Stimulated activated CD8-positive, alpha-beta memory T cell treated with anti-CD3 and anti-CD28 coated beads, Interleukin-15, amount 100 ng/mL, for 4 hours (primary cell): ENCODE data around the gene AP2A2.

ENCODE experiments used
- DNase-seq, 2 donors: peaks; one replicate each; pipeline ENCODE4 v3.0.0-alpha.2; 2020; ENCODE audit warnings: low read depth in 2 of 2

Gene AP2A2

GRCh38 chr11:1029051-1029450 lies 103.4 kb downstream of the AP2A2 start:
- no peak for DNase-seq

DNA sequence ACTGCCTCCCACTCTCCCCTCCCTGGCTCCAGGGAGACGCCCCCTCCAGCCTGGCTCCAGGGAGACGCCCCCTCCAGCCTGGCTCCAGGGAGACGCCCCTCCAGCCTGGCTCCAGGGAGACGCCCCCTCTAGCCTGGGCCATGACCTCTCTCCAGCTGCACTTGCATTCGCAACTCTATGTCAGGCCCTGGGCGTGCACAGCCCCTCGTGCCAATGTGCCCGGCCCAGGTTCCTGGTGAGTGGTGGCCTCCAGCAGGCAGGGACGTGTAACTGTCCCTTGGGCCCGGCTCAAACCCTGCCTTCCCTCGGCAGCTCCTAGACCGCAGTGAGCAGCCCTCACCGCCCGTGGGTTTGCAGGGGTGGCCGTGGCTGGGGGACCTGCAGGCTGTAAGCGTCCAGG lies 104.0 kb downstream of the AP2A2 start:
- DNase-seq = no peak

GRCh38 chr11:1030086-1030485 lies 104.4 kb downstream of the AP2A2 start:
- DNase-seq = no peak

DNA sequence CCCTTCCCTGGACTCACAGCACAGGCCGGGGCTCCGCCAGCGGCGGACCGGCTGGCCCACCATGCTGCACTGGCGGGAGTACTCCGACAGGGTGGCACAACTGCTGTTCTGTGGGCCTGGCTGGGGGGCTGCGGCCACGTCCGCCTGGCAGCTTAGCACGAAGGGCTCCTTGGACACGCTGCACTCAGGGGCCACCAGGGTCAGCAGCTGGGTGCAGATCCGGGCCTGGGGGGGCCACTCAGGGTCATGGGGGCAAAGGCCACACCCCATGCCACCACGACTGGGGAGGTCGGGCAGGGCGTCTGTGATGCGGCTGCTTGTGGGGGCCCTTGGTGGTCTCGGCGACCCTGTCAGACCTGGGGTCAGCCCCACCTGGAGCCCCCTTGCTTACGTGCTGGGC lies 104.9 kb downstream of the AP2A2 start:
- no peak for DNase-seq

DNA sequence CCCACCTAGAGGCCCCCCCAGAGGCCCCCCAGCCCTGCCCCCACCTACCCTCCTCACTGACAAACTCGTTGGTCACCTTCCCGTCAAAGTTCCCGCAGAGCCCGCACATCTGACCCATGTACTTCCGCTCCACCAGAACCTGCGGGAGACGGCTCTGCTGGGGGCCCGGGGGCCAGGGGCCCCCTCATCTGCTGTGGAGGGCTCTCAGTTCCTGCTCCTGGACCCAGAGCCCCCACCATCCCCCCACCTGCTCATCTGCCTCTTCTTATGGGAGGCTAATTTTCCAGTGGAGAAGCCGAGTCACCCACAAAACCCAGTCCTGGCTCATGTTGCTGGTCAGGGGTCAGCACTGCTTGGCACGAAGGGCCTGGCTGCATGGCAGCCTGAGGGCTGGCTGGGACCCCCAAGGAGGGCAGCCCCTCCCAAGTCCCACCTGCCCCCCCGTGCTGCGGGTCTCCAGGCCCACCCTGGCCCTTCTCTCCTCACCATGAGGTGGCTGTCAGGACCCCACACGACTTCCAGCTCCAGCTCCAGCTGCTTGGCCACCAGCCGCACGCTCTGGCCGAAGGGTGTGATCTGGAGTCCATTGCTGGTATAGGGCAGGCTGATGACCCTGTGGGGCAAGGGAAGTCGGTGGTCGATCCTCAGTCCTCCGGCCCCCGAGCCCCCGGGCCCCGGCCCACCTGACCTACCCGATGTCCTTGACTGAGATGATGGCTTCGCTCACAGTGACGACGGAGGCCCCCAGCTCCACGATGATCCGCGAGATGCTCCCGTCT lies 105.6 kb downstream of the AP2A2 start:
- DNase-seq = no peak

DNA sequence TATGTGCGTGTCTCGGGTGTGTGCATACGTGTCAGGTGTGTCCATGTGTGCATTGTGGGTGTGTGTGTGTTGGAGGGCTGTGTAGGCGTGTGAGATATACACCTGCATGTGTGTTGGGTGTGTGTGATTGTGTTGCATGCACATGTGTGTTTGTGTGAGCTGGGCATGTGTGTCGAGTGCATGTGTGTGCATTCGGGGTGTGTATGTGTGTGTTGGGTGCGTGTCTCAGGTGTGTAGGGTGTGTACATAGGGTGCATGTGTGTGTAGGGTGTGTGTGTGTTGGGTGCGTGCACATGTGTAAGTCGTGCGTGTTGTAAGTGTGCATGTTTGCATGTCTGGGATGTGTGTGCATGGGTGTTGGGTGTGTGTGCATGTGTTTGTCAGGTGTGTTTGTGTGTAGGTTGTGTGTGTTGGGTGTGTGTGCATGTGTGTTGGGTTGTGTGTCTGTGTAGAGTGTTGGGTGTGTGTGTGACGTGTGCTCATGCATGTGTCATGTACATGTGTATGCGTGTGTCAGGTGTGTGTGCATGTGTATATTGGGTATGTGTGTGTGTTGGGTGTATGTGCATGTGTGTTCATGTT lies 106.7 kb downstream of the AP2A2 start:
- no peak for DNase-seq

- DNase-seq = no peak
These were observed 107.5 kb downstream of the AP2A2 start for GRCh38 chr11:1033016-1033798.

GRCh38 chr11:1034001-1034400 lies 108.3 kb downstream of the AP2A2 start:
- no peak for DNase-seq

- DNase-seq = no peak
These were observed 109.0 kb downstream of the AP2A2 start for GRCh38 chr11:1034456-1035295.

GRCh38 chr11:1035577-1036283 lies 110.1 kb downstream of the AP2A2 start:
- no peak for DNase-seq

DNA sequence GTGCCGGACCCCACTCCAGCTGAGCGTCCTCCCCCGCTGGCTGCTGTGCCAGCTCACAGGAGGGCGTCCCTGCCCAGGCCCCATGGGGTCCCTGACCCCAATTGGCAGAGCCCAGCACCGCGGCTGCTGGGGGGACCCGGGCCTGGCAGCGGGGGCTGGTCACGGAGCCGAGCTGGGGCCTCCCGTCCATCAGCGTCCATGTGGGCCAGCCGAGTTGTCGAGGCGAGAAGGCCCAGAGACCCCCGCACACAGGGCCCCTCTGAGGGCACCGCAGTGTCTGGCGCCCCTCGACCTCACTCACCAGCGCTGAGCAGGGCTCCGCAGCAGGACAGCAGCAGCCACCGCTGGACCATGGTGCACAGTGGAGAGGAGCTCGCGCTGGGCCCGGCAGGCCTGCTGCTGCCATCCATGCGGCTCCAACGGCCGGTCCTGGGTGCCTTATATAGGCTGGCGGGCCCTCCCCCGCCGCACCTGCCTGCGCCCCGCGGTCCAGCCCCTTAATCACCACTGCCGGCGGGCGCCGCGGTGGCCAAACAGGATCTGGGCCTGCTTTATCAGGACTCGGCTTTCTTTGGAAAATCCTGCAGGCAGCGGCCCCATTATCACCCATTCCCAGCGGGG lies 110.7 kb downstream of the AP2A2 start, which contains the start of gene MUC6:
Gene MUC6, minus strand, starts transcription at position 416 of the 621 bp plus-strand sequence. Its CDS starts 63 bp downstream, at position 353.
- DNase-seq = no peak

GRCh38 chr11:1036931-1037330 lies 111.3 kb downstream of the AP2A2 start:
- DNase-seq = no peak

DNA sequence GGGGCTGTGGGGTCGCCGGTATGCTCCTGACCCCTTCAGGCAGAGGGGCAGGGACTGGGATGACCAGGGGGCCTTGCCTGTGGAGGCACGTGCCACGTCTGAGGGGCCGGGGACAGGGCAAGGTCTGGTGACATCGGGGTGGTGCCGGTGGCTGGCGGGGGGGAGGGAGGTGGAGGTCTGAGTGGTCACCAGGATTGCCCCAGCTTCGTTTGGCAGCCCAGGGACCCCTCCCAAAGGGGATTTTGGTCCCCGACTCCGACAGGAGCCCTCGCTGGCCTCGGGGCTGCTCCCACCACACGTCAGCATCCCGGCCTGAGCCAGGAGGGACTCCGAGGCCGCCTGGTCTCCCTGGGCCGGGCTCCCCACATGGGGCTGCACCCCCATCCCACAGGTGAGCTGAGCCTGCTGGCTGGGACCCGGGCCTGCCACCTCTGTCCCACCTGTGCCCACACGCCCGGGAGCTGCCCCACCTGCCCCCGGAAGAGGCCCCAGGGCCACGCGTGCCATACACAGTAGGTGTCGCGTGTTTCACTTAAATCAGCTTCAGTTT lies 111.9 kb downstream of the AP2A2 start:
- no peak for DNase-seq

DNA sequence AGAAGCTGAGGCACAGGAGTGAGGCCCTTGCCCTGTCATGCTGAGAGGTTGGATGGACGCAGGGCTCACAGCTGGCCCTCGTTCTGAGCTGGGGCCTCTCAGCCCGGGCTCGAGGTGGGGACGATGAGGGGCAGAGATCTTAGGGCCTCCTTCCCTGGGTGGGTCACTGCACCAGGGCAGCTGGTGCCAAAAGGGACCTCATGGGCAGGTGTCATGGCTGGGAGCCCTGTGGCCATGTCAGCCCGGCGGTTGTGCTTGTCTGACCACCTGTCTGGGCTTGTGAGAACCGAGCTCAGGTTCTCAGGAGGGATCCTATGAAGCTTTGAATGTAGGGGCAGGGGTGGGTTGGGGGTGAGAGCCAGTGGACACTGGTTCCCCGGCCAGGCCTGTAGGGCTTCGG lies 112.7 kb downstream of the AP2A2 start:
- no peak for DNase-seq

DNA sequence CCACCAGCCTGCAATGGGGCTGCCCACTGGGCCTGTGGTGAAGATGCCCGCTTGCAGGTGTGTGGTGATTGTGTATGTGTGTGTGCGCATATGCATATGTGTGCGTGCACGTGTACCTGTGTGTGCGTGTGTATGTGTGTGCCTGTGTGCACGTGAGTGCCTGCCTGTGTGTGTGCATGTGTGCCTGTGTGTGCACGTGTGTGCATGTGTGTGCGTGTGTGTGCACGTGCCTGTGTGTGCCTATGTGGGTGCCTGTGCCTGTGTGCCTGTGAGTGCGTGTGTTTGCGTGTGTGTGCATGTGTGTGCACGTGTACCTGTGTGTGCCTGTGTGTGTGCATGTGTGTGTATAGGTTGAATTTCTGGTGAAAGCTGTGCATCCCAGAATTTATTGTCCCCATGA lies 113.3 kb downstream of the AP2A2 start:
- no peak for DNase-seq

DNA sequence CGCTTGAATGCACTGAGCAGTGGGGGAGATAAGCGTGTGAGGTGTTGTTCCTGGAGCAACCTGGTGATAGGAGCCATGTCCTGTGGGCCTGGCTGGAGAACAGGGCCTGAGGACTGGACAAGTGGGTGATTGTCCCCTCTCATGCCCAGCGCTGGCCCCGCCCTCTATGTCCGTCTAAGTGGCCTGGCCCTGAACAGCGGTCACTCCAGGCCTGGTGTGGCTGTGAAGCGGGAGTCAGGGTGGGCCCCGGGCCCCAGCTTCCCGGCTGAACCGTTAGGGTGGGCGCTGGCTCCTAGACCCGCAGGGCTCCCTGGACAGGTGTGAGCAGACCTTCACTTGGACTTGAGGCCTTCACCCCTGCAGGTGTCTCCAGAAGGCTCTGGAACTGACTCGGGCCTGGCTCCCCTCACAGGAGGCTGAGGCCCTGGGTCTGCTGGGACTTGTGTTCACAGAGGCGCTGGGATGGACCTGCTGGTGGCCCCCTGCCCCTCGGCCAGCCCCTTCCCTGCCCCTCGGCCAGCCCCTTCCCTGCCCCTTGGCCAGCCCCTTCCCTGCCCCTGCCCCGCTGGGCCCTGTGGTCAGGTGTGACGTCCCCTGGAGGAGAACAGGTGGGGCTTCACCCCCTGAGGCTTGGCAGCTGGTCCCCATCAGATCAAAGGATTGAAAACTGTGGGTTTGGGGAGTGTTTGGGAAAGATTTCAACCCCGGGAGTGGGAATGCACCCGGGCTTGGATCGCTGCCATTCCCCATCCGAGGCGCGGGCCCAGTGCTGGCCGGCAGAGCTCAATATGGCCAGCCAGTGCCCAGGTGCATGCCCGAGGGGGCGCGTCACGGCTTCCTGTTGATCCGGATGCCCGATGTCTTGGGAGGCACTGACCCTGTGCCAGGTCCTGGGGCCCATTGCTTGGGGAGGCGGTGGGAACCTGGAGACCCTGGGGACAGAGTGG lies 114.1 kb downstream of the AP2A2 start:
- DNase-seq = no peak

DNA sequence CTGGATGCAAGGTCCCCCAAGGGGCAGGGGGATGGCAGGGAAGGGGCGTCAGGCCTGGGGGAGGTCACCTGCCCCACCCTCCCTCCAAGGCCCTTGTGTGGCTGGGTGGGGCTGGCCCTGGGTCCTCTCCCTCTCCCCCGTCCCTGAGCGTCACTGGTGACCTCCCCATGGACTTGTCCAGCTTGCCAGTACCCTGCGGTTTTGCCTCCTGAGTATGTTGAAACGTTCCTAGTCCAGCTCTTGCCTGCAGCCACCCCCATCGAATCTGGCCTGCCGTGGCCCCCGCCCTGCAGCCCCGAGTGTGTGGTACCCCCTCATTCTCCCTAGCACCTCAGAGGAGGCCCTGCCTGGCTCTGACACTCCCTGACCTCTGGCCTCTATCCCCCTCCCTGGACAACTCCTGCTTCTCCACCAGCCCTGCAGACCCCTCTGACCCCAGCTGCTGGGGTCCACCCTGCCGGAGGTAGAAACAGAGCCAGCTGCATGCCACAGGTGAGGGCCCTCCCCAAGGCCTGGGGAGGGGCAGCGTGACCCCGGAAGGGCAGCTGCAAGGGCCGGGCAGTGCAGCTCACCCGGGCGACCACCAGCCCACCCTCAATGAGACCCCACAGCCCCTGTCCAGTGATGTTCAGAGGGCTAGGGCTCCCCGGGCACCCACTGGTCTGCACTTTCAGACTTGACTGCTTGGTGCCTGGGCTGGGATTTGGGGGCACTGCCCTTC lies 114.9 kb downstream of the AP2A2 start:
- no peak for DNase-seq

- DNase-seq = no peak
These were observed 115.4 kb downstream of the AP2A2 start for GRCh38 chr11:1041149-1041467.

GRCh38 chr11:1041471-1041870 lies 115.8 kb downstream of the AP2A2 start:
- DNase-seq = no peak
